Renal pelvis (tissue), 3 donors: ENCODE data around the gene KREMEN1. TPM values are rescaled to one million over a fixed set of nuclear protein-coding genes. Genes with fewer than 3 reads are reported as not detected.

Source experiments
- polyA plus RNA-seq, 3 donors: library from polyadenylated mRNA; unstranded; fragments of 120-200 nt; gene quantifications; one replicate each; pipeline ENCODE4 v1.2.1, GENCODE V29; 2013; ENCODE audit not compliant: insufficient read length in 3 of 3

The KREMEN1 gene
- polyA plus RNA-seq, 3 donors, result 21.5 to 24.9 (median 22.6) TPM

Other genes with a start within 250 kb of the KREMEN1 start
- gene ZNRF3, start 189.5 kb upstream of the KREMEN1 start, polyA plus RNA-seq, result 10 to 100 TPM; 28.2 to 32.2 (median 31.5) TPM
- gene C22orf31, start 11.2 kb upstream of the KREMEN1 start, polyA plus RNA-seq, result 1 to 10 TPM in 2 of 3 donors, under 1 TPM in 1; 0.76 to 1.7 (median 1.5) TPM
- gene EMID1, start 132.9 kb downstream of the KREMEN1 start, polyA plus RNA-seq, result 100 to 1,000 TPM in 2 of 3 donors, 10 to 100 TPM in 1; 94.3 to 111 (median 101) TPM
- gene RHBDD3, start 194.9 kb downstream of the KREMEN1 start, polyA plus RNA-seq, result 10 to 100 TPM; 31.0 to 39.2 (median 31.6) TPM
- 100 to 1,000 TPM; 329 to 383 (median 381) TPM for gene EWSR1, start 195.2 kb downstream of the KREMEN1 start, polyA plus RNA-seq
- gene GAS2L1, start 233.6 kb downstream of the KREMEN1 start, polyA plus RNA-seq, result 1 to 10 TPM; 8.6 to 10.0 (median 9.8) TPM
- under 1 TPM in 2 of 3 donors, not detected in 1; 0.28 to 0.58 TPM for gene RASL10A, start 242.7 kb downstream of the KREMEN1 start, polyA plus RNA-seq